Activated CD4-positive, alpha-beta T cell treated with anti-CD3 and anti-CD28 coated beads, Interleukin-2, amount 10 ng/mL, durations not matched to agents 24 days and 14 days (primary cell): ENCODE measurements around the gene AGTRAP. TPM values are rescaled to one million over a fixed set of nuclear protein-coding genes. Genes with fewer than 3 reads are reported as not detected.

ENCODE experiments used
- DNase-seq: peaks from one replicate; pipeline ENCODE4 v3.0.0; 2022
- H3K27ac Mint-ChIP-seq: one replicate; pipeline ENCODE4 v1.8.0; 2022; ENCODE audit warnings: mild to moderate bottlenecking, mixed read lengths
- H3K27me3 Mint-ChIP-seq: one replicate; pipeline ENCODE4 v1.8.0; 2022; ENCODE audit warnings: mixed read lengths
- H3K36me3 Mint-ChIP-seq: one replicate; pipeline ENCODE4 v1.8.0; 2022; ENCODE audit warnings: low read depth, mild to moderate bottlenecking, mixed read lengths
- H3K4me1 Mint-ChIP-seq: one replicate; pipeline ENCODE4 v1.8.0; 2021; ENCODE audit warnings: mixed read lengths
- H3K4me3 Mint-ChIP-seq: one replicate; pipeline ENCODE4 v1.8.0; 2022; ENCODE audit warnings: mild to moderate bottlenecking, moderate library complexity, mixed read lengths
- H3K9me3 Mint-ChIP-seq: one replicate; pipeline ENCODE4 v1.8.0; 2021; ENCODE audit warnings: mixed read lengths
- intact Hi-C: fragments of 100-400 bp; cut with micrococcal nuclease; formaldehyde crosslinking; loops from one replicate; pipeline ENCODE4 v1.15.1; 2023
- total RNA-seq: library from RNA; stranded (reverse); gene quantifications from 2 replicates; pipeline ENCODE4 v1.2.3, GENCODE V29; 2022

The AGTRAP gene
- total RNA-seq, 1 donor from 2014 or later = 14.0 TPM

DNA sequence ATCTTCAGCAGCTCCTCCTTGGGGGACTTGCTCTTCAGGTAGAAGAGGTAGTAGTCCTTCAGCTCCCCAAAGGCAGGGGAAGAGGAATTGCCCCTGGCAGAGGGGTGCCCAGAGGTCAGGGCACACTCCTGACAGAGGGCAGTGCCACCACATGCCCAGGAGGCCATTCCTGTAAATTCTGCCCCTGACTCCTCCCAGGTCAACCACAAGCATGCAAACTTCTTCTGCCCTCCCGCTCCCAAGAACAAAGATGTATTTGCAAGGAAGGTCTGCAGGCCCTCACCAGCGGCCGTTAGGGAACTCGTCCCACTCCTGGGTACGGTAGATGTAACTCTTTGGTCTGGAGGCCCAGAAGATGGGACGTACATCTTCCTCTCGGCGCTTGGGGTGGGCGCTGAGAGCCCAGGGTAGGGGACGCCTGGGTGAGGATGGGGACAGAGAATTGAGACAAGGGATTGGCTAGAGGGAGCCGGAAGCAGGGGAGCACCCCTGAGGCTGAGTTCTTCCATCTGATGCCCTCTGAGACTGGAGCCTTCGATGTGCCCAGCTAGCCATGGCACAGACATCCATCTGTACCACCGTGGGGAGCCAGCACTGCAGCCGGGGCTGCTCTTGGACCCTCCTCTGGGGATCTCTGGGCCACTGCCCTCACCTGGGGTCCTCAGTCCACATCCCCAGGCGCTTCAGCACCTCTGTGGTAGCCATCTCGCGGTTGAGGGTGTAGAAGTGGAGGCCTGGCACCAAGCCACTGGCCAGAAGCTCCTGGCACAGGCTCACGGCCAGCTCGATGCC is 58.7 kb downstream of the AGTRAP start:
- H3K4me3 Mint-ChIP-seq = no peak overlapping the region
- intact Hi-C loops = no loop called here
- no peaks in the 10 kb centered on the region for H3K9me3 Mint-ChIP-seq

DNA sequence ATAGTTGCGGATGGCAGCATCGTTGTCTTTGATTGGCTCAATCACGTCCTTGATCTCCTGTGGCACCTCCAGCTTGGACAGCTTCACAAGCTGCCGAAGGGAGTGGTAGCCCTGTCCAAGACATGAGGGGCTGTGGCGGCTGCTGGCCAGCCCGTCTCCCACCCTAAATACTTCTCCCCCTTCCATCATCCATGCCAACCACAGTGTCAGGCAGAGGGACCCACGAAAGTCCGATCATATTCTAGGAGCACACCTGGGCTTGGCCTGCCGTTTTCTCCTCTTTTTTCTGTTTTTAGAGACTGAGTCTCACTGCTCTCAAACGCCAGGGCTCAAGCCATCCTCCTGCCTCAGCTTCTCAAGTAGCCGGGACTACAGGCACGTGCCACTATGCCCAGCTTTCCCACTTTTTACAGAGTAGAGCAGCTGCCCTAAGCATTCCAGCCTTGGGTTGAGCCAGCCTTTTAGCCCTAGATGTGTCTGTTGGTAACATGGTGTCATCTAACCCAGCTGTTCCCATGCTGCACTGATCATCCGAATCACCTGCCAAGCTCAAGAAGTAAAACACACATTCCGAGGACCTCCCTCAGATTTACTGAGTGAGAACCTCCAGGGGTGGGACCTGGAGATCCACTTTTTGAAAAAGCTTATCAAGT is 59.4 kb downstream of the AGTRAP start:
- Mint-ChIP-seq H3K27me3 (no peaks in the 10 kb centered on the region), H3K27ac (no peak overlapping the region), H3K4me1 (no peaks in the 10 kb centered on the region), H3K4me3 (no peak overlapping the region), H3K36me3 (peaks cover 30% of the 10 kb centered on the region), H3K9me3 (no peaks in the 10 kb centered on the region)
- intact Hi-C loops = no loop called here
- DNase-seq = no peak

More for the DNA sequence above, 58.7 kb downstream of the AGTRAP start:
- no peaks in the 10 kb centered on the region for H3K27me3 Mint-ChIP-seq
- DNase-seq = no peak
- no peak overlapping the region for H3K27ac Mint-ChIP-seq
- H3K36me3 Mint-ChIP-seq = peaks cover 27% of the 10 kb centered on the region
- H3K4me1 Mint-ChIP-seq = no peaks in the 10 kb centered on the region

DNA sequence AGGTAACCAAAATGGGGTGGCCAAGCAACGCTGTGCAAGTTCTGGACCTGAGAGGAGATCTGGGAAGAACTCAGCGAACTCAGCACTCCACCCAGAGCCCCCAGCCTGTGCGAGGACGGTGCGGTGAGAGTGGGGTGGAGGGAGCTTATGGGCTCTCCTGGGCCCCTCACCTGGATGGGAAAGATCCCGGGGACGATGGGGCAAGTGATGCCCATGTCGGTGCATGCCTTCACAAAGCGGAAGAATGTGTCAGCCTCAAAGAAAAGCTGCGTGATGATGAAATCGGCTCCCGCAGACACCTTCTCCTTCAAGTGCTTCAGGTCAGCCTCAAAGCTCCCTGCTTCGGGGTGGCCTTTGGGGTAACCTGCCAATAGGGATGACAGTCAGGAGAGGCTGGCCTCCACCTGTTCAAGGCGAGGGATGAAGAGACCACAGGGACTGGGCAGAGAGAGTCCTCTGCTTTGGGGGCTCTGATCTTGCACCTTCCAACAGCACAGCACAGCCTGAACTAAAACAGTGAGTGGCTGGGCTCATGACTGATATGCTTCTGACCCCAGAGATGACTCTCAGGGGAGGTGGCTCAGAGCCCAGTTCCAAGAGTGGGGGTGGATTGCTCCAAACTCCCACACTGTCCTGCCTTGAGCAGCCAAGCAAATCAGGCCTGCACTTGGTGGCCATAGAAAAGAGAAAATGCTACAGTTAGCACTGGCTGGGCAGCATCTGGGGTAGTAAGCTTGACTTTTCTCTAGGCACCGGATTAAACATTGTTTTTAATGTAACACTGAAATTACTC is 60.3 kb downstream of the AGTRAP start:
- Mint-ChIP-seq H3K36me3 (peaks cover 29% of the 10 kb centered on the region), H3K27ac (no peak overlapping the region), H3K9me3 (no peaks in the 10 kb centered on the region), H3K4me1 (no peaks in the 10 kb centered on the region), H3K4me3 (no peak overlapping the region), H3K27me3 (no peaks in the 10 kb centered on the region)
- DNase-seq = no peak
- intact Hi-C loops = no loop called here

DNA sequence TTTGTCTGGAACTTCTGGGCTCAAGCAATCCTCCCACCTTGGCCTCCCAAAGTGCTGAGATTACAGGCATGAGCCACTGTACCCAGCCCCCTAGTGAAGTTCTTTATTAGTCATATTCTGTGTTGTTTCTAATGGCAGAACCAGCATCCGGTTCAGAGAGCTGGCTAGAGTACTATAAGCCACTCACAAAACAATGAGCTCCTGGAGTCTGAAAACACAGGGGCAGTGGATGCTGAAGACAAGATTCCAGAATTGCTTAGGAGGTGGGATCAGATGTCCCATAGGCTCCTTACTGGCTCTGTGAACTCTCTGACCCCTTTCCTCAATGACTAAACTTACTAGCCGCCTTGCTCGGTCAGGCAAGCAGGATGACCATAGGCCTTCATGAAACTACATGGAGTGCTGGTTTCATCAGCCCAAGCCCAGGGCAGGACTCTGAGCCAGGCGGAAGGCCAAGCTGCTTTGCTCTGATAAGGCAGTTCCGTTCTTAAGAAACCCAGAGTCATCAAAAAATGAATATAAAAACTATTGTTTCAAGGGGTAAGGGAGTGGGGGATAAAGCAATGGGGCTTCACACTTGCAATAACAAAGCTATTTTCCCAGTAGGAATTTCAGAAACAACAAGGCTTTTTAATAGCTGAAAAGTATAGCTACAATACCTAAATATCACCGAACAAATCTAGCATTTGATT is 61.7 kb downstream of the AGTRAP start:
- H3K36me3 Mint-ChIP-seq = peaks cover 25% of the 10 kb centered on the region
- no peak overlapping the region for H3K4me3 Mint-ChIP-seq
- H3K4me1 Mint-ChIP-seq = peaks cover 8% of the 10 kb centered on the region
- H3K9me3 Mint-ChIP-seq = no peaks in the 10 kb centered on the region
- H3K27me3 Mint-ChIP-seq = no peaks in the 10 kb centered on the region
- no peak for DNase-seq
- no peak overlapping the region for H3K27ac Mint-ChIP-seq
- intact Hi-C loops = no loop called here

DNA sequence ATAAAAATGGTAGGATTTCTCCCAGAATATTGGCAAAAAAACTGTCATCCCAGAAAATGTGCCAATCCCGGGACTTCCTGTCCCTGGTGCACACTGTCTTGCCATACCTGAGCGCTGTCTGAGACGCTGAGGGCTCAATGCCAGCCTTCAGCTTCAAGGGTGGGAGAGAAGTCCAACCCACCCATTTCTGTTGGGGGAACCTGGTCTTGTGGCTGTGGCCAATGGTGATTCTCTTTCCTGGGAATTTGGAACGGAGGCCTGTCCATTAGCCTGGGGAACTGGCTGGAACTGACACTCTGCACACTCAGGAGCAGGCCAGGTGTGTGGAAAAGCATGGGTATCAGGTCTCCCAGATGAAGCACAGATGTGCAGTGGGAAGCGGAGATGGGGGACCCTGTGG is 63.2 kb downstream of the AGTRAP start:
- H3K36me3 Mint-ChIP-seq = peaks cover 25% of the 10 kb centered on the region
- no peak overlapping the region for H3K4me3 Mint-ChIP-seq
- no peak for DNase-seq
- peaks cover 21% of the 10 kb centered on the region for H3K4me1 Mint-ChIP-seq
- intact Hi-C loops = no loop called here
- H3K27ac Mint-ChIP-seq = no peak overlapping the region
- no peaks in the 10 kb centered on the region for H3K27me3 Mint-ChIP-seq
- H3K9me3 Mint-ChIP-seq = no peaks in the 10 kb centered on the region

DNA sequence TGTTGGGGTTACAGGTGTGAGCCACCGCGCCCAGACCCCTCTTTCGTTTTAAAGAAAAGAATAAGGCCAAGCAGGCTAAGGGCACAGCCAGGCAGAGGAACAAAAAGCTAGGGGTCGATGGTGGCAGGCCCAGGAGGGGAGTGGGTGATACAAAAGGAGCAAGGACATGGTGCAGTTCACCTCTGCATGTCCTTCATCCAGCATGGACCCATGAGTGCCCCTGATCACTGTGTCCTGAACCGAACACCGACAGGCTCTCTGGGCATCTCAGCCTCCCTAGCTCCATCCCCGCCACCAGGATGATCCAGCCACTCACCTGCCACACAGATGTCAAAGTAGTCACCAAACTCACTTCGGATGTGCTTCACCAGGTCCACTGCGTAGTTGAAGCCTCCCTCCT is 64.0 kb downstream of the AGTRAP start:
- Mint-ChIP-seq H3K4me3 (no peak overlapping the region), H3K9me3 (no peaks in the 10 kb centered on the region), H3K27me3 (no peaks in the 10 kb centered on the region), H3K36me3 (peaks cover 20% of the 10 kb centered on the region), H3K27ac (no peak overlapping the region), H3K4me1 (peaks cover 28% of the 10 kb centered on the region)
- DNase-seq = no peak
- intact Hi-C loops = no loop called here

DNA sequence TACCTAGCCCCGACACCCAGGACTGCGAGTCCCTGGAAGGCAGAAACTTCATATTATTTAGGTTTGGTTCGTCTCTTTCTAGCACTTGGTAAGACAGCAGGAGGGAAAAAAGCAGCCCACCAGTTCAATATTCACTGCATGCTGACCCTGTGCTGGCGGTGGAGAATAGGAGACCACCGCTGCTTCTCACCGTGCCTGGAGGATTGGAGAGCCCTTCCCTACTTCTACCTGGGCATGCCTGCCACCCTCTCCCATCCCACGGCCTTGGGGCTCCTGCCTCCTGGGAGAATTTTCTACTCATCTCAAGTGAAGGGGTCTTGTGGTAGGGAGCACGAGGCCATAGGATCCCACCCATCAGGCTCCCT is 64.4 kb downstream of the AGTRAP start:
- peaks cover 28% of the 10 kb centered on the region for H3K4me1 Mint-ChIP-seq
- H3K36me3 Mint-ChIP-seq = peaks cover 18% of the 10 kb centered on the region
- no peak for DNase-seq
- intact Hi-C loops = no loop called here
- no peak overlapping the region for H3K27ac Mint-ChIP-seq
- no peaks in the 10 kb centered on the region for H3K9me3 Mint-ChIP-seq
- H3K27me3 Mint-ChIP-seq = no peaks in the 10 kb centered on the region
- H3K4me3 Mint-ChIP-seq = no peak overlapping the region

Other genes starting within 250 kb of the AGTRAP start
- gene FBXO2, start 81.7 kb upstream of the AGTRAP start, total RNA-seq = 0.76 and 1.0 TPM in 2 replicates
- 20.6 and 25.4 TPM in 2 replicates for gene FBXO44, start 81.3 kb upstream of the AGTRAP start, total RNA-seq
- gene FBXO6, start 71.9 kb upstream of the AGTRAP start, total RNA-seq = 17.3 and 17.8 TPM in 2 replicates
- gene MAD2L2, start 55.0 kb upstream of the AGTRAP start, total RNA-seq = 80.1 and 81.5 TPM in 2 replicates
- not detected in 2 replicates for gene DRAXIN, start 44.4 kb upstream of the AGTRAP start, total RNA-seq
- not detected in 2 replicates for gene C1orf167, start 26.1 kb downstream of the AGTRAP start, total RNA-seq
- 15.6 and 18.4 TPM in 2 replicates for gene MTHFR, start 69.8 kb downstream of the AGTRAP start, total RNA-seq
- gene CLCN6, start 70.1 kb downstream of the AGTRAP start, total RNA-seq = 12.7 and 15.2 TPM in 2 replicates
- not detected in 2 replicates for gene NPPA, start 111.6 kb downstream of the AGTRAP start, total RNA-seq
- not detected in 2 replicates for gene NPPB, start 122.8 kb downstream of the AGTRAP start, total RNA-seq
- gene KIAA2013, start 190.3 kb downstream of the AGTRAP start, total RNA-seq = 34.1 and 36.5 TPM in 2 replicates
- gene PLOD1, start 198.6 kb downstream of the AGTRAP start, total RNA-seq = 40.3 and 40.6 TPM in 2 replicates
- 84.6 and 88.7 TPM in 2 replicates for gene MFN2, start 244.3 kb downstream of the AGTRAP start, total RNA-seq